SIG-M5 (cell line): ENCODE data around the gene TMTC2.

Experiments
- DNase-seq: peaks from one replicate; lab custom pipeline; 2025; lab: John Stamatoyannopoulos, UW

TMTC2 gene

DNA sequence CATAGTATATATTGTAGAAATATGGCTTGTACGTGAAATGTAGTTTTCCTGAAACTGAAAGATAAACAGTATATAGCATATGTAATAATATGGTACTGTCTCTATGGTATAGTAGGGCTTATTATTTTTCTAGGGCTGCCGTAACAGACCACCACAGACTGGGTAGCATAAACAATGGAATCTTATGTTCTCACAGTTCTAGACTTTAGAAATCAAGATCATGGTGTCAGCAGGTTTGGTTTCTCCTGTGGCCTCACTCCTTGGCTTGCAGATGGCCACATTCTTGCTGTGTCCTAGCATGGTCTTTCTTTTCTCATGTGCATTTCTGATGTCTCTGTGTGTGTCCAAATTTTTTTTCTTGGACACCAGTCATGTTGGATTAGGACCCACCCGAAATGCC lies 155.8 kb downstream of the TMTC2 start:
- DNase-seq: no peak

DNA sequence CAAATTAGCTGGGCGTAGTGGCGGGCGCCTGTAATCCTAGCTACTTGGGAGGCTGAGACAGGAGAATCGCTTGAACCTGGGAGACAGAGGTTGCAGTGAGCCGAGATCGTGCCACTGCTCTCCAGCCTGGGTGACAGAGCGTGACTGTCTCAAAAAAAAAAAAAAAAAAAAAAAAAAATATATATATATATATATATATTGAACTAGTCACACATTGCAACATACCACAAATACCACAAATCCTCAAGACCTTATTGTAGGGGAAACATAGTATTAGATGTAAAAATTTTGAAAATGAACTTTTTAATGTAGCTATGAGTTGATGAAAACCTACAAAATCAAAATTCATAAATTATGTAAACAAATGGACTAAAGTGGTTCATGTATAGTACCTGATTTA lies 158.4 kb downstream of the TMTC2 start:
- DNase-seq: peak; percentile 17

DNA sequence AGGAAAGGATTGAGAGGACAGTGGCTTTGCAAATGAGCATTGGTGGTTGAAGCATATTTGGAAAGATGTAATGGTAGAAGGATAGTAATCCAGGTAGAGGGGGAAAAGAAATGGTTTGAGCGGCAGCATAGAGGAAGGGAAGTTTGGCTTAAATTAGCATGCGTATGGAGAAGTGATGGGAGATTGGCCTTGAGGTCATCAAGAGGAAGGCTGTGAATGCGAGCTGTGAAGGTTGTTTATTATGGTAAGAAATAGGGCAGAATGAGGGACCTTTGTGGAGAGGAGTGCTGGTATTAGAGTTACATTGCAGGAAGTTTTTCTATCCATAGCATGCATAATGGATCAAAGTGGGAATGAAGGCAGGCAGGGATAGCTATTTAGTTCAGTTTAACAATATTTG lies 162.1 kb downstream of the TMTC2 start:
- no peak for DNase-seq

DNA sequence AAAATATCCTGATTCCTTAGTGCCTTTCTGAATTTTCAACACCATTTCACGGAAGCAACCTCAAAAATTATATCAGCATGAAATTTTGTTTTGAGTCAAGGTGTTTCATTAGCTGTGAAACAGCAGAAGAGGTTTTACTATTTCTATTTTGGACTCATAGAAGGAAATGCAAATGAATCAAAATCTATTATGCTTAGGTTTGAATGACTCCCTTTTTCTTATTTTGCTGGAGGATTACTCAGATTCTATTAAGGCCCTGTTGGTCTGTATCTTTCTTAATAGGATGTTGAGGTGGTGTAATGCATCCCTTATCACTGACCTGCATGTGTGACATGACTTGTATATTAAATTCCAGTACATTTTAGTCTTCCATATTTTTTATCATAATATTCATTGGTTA lies 165.8 kb downstream of the TMTC2 start:
- DNase-seq: no peak

DNA sequence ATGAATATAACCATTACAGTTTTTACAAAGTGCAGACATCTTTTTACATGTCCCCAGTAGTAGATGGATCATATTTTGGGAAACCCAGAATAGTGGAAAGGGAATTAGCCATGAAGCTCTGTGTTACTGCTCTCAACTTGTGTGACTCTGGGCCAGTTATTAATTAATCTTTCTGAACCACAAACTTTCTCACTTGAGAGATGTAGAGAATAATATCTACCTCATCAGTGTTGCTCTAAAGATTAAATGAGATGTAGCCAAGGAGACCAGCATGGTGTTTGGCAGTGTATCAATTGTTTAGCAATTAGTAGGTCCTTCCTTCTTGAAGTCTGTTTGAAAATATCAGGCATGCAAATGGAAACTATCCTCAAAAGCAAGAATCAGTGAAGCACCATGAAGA lies 169.2 kb downstream of the TMTC2 start:
- DNase-seq: no peak

DNA sequence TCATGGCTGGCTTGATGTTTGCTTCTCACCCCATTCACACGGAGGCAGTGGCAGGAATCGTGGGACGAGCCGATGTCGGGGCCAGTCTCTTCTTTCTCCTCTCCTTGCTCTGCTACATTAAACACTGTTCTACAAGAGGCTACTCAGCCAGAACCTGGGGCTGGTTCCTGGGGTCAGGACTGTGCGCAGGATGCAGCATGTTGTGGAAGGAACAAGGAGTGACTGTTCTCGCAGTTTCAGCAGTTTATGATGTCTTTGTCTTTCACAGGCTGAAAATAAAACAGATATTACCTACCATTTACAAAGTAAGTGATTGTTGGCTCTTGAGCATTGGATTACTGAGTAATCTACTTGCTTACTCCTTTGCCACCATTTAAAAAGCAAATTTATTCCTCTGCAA lies 170.6 kb downstream of the TMTC2 start:
- DNase-seq: no peak

DNA sequence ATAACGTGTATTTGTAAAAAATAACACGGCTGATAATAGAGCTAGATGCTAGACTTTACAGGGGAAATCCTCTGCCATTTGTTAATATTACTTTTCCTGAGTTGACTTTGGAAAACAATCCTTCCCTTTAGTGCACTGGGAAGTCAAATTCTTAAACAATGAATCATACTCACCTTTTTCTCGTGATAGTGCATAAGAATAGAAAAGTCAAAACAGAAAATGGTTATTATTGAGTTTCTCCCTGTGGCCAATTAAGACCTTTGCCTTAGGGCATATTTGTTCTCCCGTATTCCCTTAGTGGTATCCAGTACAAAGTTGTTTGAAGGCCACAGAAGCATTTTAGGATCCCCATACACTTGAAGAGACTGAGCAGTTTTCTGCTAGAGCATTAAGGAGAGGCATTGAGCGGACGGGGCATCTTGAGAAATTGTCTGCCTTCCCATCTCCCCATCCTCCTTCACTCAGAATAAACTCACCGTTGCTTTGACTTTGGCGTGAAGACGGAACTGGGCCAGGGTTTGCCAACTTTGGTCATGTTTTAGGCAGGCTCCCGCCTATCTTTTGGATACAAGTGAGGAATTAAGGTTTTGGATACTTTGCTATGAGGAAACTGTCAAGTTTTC lies 171.3 kb downstream of the TMTC2 start:
- DNase-seq: no peak

DNA sequence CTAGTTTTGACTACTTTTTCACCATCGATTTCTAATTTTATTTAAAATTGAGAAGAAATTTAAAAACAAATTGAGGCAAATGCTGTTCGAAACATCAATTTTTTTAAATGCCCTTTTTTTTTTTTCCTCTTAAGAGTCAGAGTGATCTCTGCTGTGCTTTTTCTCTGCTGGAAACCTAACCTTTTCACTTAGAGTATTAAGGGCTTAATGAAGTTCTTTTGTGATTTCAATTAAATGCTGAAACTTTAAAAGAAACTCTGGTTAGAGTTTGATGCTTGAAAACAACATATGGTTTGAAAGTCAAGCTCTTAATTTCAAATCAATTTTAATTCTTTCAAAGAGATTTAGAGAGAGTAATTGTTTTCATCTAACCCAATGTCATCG lies 171.8 kb downstream of the TMTC2 start:
- DNase-seq: no peak

DNA sequence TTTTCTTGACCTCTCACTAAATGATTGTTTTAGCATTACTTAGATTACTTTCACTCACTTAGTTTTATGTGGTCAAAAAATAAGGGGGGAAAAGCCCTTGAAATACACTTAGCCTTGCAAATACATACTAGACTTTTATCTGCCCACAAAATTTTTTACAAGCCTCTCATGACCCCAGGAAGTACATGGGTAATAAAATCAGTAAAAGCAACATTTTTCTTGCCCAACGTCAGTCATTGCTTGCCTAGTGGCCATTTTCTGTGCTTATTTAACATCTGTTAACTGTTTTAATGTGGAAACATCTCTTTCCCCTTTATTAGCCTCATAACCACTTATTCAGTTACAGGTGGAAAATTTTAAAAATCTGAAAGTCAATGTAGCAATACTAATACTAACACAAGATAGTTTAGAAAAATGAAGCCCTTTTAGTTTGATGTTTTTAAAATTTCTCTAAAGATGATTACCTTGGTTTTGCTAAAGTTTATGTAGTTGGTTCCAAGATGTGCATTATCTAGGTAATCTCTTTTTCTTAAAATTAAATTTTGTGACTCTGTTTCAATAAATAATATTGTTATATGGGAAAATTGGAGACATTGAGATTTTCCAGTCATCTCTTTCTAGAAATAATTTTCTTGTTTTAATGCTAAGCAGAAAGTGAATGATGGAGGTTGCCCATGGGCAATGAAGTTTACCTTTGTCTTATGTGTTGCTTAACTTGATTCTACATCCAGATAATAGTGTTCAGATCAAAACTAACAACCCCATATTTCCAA lies 175.5 kb downstream of the TMTC2 start:
- DNase-seq: no peak

DNA sequence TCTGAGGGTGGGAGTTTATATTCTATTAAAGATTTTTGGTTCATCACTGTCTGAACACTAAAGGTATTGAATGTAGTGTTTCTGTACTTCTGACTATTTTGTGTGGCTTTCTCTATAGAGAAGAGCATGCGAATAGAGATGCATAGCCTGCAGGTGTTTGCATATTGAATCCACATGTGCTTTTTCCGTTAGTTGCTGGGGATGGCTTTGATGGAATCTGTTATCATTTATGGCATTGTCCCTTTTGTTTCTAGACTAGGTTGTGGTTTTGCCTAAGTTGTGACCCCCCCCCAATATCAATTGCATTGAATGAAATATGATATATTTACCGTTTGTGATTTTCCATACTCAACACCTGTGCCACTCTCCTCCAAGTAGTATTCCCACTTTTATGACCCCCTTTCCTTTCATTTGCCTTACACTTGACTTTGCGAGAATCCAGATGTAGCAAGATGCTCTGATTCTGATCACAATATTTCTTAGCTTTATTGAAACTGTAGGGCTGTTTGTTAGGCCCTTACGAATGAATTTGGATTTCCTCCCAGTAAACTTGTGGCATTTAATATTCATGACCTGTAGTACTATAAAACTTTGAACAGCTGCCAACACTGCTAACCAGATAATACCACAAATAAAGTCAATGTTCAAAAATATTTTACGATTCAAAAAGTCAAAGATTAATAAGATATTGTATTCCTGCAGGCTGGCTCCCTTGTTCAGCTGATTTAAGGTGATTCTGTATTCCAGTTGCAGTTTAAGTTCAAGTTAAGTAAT lies 176.4 kb downstream of the TMTC2 start:
- DNase-seq: no peak

DNA sequence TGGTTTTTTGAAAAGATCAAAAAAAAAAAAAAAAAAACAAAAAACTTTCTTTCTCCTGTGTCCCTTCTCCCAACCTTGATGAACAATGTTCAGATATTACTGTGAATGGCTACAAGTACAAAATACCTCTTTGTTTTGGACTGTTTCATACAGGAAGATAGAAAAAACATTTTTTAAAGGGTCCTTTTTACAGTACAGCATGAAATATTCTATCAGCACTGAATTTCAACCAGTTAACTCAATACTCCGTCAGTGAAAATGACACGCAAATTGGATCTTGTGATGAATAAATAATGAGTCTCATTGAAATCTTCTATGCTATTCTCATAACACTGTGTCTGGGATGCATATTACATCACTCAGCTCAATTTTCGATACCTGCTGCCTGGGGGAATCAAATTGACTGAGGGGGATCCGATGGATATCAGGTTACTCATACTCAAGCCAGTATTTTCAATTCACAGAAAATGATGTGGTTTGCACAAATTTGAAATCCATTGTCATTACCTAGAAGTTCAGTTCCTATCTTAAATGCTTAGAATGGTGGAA lies 179.6 kb downstream of the TMTC2 start:
- no peak for DNase-seq

DNA sequence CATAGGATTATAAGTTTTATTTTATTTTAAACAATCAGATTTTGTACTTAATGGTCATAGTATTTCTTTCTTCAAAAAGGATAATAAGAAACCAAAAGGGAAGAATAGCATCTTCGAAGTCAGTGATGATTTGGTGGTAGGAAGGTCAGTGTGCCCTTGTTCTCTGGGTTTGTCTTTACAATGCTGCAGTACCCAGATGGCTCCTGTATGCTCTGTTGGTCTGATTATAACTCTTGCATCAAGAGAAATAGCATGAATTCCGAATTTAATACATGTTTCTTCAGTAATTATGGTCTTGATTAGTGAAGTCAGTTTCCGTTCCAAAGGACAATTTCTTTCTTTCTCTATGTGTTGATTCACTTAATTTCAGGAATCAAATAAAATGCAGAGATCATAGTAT lies 180.2 kb downstream of the TMTC2 start:
- DNase-seq: no peak

DNA sequence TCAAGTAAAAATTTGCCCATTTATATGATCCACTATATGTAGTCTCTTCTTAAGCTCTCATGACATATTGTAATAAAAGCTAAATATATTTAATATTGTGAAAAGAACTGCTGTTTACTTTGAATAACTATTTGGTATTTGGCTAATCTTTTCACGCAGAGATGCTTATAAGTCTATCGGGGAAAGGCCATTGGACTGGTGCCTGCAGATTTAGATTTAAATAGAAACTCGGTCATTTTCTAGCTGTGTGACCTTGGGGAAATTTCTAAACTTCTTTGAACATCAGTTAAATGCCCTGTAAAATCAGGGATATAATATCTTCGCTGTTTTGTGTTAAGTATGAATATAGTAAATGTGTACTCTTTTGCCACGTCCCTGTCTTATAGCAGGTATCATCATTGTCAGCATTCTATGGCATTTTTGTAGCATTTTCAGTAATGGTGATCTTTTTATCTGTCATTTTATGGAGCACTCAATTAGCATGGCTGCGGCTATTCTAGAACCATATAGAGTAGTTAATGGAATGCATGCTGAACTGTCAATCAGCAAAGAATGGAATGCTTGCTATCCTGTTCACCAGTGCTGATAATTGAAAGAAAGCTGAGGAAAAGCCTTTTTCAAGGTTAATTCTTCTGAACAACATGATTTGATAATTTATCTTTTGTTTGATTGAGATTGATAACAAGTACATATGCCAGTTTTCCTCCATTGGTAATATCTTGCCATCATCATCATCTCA lies 181.2 kb downstream of the TMTC2 start:
- DNase-seq: no peak

DNA sequence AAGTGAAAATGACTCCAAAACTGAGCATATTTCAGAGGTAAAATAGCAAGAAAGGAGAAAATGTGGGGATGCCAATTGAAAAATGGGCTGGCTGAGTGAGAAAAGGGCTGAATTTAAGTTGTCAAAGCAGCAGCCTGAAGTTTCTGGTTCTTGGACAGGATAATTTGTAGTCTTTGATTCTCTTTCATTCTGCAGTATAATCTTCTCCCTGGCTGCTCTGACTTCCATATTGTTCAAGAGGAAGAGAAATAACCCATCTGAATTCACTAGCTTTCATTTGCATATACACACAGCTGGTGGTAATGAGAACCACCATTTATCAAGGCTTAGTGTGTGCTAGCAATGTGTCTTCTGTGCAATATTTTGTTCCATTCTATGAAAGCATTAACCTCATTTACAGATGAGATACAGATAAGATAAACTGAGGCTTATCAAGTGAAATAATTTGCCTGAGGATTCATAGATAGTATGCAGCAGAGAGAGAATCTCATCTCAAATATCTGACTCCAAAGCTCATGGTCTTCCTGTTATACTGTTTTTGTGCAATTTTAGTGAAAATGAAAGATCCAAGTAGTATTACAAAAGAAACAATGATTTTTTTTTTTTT lies 184.2 kb downstream of the TMTC2 start:
- no peak for DNase-seq

DNA sequence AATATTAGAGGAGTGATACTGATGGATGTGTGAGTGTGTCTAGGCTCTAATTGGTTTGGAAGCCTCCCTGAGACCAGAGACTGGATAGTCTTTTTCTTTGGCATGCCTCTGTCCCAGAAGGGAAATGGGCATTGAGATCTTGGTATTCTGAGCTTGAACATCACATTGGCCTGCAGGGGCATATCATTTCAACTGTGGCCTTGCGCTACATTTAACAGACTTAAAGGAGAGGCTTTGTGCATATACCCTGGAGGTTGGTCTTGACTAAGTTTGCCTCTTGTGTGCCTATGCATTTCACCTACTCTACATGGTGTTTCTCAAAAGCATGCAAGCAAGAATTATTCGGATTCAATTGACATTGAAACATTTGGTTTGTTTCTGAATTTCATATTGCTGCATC lies 185.4 kb downstream of the TMTC2 start:
- DNase-seq: no peak

DNA sequence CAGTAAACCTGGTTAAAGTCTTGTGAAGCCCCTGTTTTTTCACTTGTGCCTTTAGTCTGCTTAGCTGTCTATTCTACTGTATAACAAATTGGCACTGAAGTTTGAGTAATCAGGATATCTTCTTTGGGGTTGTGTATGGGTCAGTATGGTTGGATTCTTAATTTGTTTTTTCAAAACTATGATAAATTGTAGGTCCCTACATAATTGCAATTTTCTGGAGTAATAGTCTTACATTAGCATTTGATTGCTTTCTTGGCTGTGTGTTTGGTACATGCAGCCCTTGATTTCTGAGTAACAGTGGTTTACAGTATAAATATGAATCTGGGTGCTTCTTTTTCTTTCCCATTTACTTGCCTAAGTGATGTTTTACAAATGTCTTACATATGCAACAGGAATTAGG lies 186.6 kb downstream of the TMTC2 start:
- no peak for DNase-seq

DNA sequence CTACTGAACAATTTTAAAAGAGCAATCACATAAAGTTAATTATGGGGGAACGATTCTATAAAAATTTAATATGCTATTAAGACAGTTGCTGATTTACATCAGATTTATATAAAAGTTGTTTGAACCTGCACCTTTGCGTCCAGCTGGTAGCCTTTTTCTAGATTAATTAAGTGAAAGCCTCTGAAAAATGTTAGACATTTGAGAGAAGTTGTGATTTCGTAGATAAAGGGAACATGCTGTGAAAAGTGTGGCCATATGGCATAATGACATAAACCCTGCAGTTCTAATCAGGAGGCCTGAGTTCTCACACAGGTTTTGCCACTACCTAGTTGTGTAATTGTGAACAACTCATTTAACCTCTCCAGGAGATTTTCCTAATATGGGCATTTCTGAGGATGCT lies 187.2 kb downstream of the TMTC2 start:
- no peak for DNase-seq

DNA sequence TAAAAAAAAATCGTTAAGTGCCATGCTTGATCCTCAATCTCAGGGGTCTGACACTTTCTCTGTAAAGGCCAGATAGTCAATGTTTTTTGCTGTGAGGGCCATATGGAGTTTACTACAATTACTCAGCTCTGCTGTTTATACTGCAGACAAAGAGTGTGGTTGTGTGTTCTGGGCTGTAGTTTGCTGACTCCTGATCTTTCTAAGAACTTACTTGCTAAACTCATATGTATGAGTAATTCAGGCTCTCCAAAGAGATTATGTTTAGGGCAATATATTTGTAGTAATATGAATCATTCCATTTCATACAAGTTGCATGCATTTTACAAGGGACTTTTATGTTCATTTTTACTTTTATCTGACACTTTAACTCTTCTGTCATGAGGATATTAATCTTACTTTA lies 188.2 kb downstream of the TMTC2 start:
- DNase-seq: no peak

DNA sequence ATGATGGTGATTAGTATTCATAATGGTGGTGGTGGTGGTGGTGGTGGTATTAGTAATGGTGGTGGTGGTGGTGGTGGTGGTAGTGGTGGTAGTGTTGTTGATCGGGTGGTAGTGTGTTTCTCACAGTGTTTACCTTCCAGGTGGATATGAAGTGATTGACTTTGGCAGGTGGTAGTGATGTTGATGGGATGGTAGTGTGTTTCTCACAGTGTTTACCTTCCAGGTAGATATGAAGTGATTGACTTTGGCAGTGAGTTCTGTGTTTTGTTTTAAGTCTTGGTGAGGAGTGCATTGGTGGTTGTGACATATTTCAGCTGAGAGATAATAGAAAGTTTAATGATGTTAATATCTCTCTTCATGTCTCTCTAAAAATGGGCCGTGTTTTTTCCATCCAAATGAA lies 189.4 kb downstream of the TMTC2 start:
- DNase-seq: no peak

DNA sequence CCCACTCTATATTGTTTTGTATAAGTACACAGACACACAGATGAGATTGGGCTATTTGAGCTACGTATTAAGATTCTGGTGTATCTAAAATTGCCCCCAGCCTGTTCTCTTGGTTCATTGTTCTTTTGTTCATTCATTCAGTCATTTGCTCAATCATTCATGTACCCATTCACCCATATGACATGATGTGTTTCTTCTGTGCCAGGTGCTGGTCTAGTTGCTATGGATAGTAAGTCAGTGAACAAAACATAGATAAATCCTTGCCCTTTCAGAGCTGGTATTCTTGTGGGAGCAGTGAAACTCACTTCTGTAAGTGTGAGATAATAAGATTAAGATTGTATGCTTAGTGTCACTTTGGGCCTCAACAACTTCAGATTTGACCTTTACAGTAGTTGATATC lies 191.3 kb downstream of the TMTC2 start:
- DNase-seq: no peak

DNA sequence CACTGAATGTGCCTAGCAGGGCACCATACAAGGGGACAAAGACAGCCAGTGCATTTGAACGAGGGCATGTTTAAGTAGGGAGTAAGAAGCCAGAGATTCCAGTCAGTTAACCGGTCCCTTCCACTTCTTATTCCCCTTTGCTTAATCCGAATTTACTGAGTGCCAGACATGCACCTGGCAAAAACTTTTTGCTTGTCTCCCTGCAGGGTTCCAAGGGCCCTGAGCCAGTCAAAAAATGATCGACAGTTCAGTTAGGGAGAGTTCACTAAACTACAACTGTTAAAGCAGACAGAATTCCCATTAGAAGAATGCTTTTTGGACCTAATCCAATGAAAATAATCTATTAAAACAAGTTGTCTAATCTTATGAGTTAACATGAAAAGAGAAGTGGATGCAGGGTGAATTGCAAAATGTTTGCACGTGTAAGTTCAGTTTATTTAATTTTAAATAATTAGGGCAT lies 193.8 kb downstream of the TMTC2 start:
- DNase-seq: no peak
